ENCODE measurements around the gene KNSTRN. TPM values are rescaled to one million over a fixed set of nuclear protein-coding genes. Genes with fewer than 3 reads are reported as not detected.

Gene KNSTRN
- total and polyA plus RNA-seq, 2 of the 13 experiments (the other 11 are each of a cell fraction or from before 2014, with no cell fraction given) = 20.3 to 62.3 TPM

DNA sequence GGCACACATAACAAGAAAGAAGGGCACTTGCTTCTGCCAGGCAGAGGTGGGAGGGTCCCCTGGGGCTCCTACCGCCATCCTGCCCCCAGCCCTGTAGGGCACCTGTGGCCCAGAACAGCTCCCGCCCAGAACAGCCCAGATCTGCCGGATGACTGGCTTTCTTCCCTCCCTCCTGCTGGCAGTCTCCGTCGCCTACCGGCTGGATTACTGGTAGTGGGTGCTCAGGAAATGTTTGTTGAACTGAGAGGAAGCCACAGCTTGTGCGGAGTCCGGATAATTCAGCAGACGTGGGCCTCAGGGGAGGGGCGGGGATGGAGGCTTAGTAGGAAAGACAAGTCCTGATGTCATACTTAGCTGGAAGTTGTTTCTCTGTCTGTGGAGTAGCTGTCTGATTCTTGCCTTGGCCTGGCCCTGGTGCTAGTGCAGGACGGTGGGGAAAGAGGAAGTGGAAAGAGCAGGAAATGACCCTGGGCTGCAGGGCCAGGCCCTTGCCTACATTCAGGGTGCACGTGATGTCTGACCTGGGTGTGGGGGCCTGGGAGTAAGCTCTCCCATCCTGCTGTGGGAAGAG, 48.5 kb upstream of the KNSTRN start:
- H3K79me2 ChIP-seq (ENCODE audit: insufficient read depth, low read length) = no peaks in the 10 kb centered on the region
- peak overlapping the region; percentile 12; the same call in 1 of the 2 replicates for H3K4me2 ChIP-seq (ENCODE audit: low read depth, low read length)
- in situ Hi-C loops (cut with HindIII; ENCODE audit: extremely low pct_ligation_motif_present, low pct_unique_long_range_greater_than_20kb) (no loop called here), intact Hi-C loops (cut with micrococcal nuclease; ENCODE audit: unreplicated experiment) (no loop called here)
- H2AFZ ChIP-seq (ENCODE audit: low read length) = no peak overlapping the region
- 57% methylated on average over 9 of the region's 12 CpGs for WGBS (ENCODE audit: low lambda C conversion rate)
- H3K9me3 ChIP-seq (ENCODE audit: low read length) = no peaks in the 10 kb centered on the region
- CTCF ChIA-PET (ENCODE audit: low intra/inter-chr PET ratio, low total read pairs) = no interaction called here
- H4K20me1 ChIP-seq (ENCODE audit: insufficient read depth, low read length) = peaks cover 4% of the 10 kb centered on the region; the same call in 1 of the 2 replicates
- H3K27me3 ChIP-seq (ENCODE audit: control insufficient read depth in 1 of 2, insufficient read depth in 2 of 2, low read length in 2 of 2) = no peaks in the 10 kb centered on the region
- DNase-seq (ENCODE audit: low spot score) (no peak), ATAC-seq (no peak), FAIRE-seq (no peak)
- no peaks in the 10 kb centered on the region; a peak in 1 of 5 replicates for H3K36me3 ChIP-seq (replicated peaks in 1 of 2; ENCODE audit: control insufficient read depth in 1 of 2, insufficient read depth in 2 of 2, low read length in 2 of 2)
- H3K9ac ChIP-seq (ENCODE audit: insufficient read depth, low read depth, low read length) = no peak overlapping the region
- no TSS peak for BruUV-seq (replicated peaks)
- H3K27ac ChIP-seq (ENCODE audit: extremely low read length, insufficient read depth, low read length) = no peak overlapping the region
- TF ChIP-seq, protein P1, sequence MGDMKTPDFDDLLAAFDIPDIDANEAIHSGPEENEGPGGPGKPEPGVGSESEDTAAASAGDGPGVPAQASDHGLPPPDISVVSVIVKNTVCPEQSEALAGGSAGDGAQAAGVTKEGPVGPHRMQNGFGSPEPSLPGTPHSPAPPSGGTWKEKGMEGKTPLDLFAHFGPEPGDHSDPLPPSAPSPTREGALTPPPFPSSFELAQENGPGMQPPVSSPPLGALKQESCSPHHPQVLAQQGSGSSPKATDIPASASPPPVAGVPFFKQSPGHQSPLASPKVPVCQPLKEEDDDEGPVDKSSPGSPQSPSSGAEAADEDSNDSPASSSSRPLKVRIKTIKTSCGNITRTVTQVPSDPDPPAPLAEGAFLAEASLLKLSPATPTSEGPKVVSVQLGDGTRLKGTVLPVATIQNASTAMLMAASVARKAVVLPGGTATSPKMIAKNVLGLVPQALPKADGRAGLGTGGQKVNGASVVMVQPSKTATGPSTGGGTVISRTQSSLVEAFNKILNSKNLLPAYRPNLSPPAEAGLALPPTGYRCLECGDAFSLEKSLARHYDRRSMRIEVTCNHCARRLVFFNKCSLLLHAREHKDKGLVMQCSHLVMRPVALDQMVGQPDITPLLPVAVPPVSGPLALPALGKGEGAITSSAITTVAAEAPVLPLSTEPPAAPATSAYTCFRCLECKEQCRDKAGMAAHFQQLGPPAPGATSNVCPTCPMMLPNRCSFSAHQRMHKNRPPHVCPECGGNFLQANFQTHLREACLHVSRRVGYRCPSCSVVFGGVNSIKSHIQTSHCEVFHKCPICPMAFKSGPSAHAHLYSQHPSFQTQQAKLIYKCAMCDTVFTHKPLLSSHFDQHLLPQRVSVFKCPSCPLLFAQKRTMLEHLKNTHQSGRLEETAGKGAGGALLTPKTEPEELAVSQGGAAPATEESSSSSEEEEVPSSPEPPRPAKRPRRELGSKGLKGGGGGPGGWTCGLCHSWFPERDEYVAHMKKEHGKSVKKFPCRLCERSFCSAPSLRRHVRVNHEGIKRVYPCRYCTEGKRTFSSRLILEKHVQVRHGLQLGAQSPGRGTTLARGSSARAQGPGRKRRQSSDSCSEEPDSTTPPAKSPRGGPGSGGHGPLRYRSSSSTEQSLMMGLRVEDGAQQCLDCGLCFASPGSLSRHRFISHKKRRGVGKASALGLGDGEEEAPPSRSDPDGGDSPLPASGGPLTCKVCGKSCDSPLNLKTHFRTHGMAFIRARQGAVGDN (CRISPR knock-in tag; IDR thresholded peaks at IDR 0.05) = peak; percentile 22; the same call in 1 of the 2 replicates
- TF ChIP-seq, protein P2, sequence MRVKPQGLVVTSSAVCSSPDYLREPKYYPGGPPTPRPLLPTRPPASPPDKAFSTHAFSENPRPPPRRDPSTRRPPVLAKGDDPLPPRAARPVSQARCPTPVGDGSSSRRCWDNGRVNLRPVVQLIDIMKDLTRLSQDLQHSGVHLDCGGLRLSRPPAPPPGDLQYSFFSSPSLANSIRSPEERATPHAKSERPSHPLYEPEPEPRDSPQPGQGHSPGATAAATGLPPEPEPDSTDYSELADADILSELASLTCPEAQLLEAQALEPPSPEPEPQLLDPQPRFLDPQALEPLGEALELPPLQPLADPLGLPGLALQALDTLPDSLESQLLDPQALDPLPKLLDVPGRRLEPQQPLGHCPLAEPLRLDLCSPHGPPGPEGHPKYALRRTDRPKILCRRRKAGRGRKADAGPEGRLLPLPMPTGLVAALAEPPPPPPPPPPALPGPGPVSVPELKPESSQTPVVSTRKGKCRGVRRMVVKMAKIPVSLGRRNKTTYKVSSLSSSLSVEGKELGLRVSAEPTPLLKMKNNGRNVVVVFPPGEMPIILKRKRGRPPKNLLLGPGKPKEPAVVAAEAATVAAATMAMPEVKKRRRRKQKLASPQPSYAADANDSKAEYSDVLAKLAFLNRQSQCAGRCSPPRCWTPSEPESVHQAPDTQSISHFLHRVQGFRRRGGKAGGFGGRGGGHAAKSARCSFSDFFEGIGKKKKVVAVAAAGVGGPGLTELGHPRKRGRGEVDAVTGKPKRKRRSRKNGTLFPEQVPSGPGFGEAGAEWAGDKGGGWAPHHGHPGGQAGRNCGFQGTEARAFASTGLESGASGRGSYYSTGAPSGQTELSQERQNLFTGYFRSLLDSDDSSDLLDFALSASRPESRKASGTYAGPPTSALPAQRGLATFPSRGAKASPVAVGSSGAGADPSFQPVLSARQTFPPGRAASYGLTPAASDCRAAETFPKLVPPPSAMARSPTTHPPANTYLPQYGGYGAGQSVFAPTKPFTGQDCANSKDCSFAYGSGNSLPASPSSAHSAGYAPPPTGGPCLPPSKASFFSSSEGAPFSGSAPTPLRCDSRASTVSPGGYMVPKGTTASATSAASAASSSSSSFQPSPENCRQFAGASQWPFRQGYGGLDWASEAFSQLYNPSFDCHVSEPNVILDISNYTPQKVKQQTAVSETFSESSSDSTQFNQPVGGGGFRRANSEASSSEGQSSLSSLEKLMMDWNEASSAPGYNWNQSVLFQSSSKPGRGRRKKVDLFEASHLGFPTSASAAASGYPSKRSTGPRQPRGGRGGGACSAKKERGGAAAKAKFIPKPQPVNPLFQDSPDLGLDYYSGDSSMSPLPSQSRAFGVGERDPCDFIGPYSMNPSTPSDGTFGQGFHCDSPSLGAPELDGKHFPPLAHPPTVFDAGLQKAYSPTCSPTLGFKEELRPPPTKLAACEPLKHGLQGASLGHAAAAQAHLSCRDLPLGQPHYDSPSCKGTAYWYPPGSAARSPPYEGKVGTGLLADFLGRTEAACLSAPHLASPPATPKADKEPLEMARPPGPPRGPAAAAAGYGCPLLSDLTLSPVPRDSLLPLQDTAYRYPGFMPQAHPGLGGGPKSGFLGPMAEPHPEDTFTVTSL (CRISPR knock-in tag; IDR thresholded peaks at IDR 0.05; ENCODE audit: borderline replicate concordance) = no peak
- H3K4me1 ChIP-seq (ENCODE audit: insufficient read depth, low read length) = peaks cover 22% of the 10 kb centered on the region
- POLR2A ChIA-PET = interaction anchor here (0.8 to 1.3 kb wide), 2 partner anchors 9 to 11 kb away, joined by 3 read pairs; partner anchors contain the start of gene INAFM2
- H3K4me3 ChIP-seq (replicated peaks in 1 of 3; ENCODE audit: insufficient read depth in 1 of 3, low read depth in 2 of 3, low read length in 3 of 3) = no peak overlapping the region
